Globus pallidus (tissue), 1 donor: ENCODE measurements around the gene CXCL3.

ENCODE experiments used
- DNase-seq: peaks from one replicate; pipeline ENCODE4 v3.0.0-alpha.2; 2015; ENCODE audit warnings: low spot score

CXCL3 gene

DNA sequence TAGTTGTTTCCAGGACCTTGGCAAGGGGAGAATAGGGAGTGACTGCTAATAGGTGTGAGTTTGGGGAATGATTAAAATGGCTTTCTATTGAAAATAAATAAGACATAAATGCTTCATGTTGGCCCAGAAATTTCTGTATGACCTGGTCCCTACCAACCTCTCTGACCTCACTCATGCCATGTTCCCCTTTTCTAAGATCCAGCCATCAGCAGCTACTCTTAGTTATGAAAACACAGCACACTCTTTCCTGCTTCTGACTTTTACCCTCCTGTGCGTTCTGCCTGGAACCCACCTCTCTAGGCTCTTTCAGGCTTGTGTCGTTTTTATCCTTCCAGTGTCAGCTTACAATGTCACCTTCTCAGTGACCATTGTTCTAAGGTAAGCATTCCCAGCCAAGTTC, 25.2 kb downstream of the CXCL3 start:
- no peak for DNase-seq

DNA sequence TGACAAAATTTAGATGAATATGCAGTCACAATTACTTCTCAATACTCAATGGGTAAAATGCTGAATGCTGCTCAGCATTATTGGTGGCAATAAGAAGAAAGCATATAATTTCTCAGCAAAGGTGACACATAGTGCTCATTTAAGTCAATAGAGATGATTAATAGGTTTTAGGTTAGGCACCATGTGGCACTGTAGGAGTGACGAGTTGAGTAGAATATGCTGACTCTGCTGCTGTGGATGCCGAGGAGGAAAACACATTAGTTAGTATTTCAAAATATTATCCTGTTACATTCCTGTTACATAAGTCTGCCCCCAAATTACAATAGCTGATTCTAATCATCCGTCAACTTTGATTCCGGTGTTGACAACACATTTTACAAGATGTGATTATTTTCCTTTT, 26.4 kb downstream of the CXCL3 start:
- DNase-seq, result no peak

DNA sequence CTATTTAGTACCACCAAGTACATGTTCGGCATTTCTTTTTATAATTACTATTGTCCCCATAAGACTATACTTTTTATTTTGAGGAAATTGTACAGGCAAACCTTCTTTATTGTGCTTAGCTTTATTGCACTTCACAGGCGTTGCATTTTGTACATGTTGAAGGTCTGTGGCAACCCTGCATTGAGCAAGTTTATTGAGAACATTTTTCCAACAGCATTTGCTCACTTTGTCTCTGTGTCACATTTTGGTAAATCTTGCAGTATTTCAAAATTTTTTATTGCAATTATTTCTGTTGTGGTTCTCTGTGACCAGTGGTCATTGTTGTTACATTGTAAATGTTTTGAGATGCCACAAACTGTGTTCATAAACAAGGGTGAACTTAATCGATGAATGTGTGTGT, 29.2 kb downstream of the CXCL3 start:
- DNase-seq, result no peak

DNA sequence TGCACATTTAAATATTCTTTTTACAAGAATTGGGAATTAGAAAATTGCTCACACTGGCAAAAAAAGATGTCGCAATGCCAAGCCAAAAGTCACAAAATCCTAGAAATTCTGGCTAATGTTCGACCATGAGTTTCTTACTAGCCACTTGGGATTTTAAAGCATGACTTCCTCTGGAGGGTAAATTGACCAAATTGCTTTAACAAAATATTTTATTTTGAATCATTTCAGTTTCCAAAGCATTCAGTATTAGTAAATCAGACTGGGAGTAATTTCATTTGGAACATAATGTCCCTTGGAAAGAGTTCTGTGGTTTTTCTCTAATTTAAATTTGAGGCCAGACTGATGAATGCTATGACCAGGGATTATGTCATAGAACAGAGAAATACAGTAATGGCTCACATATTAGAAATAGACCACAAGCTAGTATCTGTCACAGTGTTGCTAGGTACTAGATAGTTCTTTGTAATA, 32.4 kb downstream of the CXCL3 start:
- no peak for DNase-seq

DNA sequence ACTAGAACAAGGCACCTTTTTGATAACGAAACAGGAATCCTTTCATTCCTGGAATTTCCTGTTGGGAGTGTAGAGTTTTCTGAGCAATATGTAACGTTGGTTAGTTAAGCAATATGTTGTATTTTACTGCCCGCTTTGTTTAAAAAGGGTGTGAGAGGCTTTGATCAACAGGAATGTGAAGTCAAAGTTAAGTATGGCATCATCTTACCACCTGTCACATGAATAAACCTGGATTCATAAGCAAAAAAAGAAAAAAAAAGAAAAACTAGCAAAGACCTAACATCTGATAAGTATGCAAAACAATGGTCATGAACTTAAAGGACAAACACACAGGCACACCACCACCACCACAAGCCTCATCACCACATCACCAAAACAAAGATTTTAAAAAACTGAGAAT, 33.0 kb downstream of the CXCL3 start:
- no peak for DNase-seq

DNA sequence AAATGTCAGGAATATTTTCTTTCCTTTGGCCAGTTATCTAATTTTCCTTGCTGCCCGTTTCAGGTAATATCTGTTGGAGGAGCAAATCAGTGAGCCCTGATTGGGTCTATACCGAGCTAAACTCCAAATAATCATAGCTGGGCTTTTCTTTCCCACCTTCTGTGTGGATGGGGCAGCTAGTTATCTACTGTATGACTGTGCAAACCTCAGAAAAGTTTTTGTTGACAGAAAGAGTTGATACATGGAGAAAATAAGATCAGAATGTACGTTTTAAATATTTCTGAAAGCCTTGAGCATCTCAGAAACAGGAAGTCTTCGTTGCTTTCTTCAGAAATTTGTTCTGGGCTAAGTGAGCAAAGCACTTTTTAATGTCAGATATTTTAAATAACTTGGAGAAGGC, 33.8 kb downstream of the CXCL3 start:
- no peak for DNase-seq

DNA sequence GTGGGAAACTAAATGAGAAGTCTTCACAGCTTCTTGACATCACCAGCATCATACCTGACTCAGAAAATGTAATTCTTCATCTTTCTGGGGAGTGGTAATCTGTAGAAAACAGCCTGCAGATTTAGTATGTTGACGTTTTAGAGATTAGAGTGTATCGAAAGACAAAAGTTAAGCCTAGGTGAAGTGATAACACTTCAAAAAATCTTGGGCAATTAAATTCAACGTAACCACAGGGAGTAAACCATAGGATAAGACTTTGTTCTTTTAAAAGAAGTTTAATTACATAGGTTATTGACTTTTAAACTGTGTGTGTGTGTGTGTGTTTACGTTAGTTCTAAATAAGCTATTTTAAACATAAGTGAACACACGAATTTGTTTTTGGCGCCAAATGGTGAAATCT, 38.2 kb downstream of the CXCL3 start:
- no peak for DNase-seq

DNA sequence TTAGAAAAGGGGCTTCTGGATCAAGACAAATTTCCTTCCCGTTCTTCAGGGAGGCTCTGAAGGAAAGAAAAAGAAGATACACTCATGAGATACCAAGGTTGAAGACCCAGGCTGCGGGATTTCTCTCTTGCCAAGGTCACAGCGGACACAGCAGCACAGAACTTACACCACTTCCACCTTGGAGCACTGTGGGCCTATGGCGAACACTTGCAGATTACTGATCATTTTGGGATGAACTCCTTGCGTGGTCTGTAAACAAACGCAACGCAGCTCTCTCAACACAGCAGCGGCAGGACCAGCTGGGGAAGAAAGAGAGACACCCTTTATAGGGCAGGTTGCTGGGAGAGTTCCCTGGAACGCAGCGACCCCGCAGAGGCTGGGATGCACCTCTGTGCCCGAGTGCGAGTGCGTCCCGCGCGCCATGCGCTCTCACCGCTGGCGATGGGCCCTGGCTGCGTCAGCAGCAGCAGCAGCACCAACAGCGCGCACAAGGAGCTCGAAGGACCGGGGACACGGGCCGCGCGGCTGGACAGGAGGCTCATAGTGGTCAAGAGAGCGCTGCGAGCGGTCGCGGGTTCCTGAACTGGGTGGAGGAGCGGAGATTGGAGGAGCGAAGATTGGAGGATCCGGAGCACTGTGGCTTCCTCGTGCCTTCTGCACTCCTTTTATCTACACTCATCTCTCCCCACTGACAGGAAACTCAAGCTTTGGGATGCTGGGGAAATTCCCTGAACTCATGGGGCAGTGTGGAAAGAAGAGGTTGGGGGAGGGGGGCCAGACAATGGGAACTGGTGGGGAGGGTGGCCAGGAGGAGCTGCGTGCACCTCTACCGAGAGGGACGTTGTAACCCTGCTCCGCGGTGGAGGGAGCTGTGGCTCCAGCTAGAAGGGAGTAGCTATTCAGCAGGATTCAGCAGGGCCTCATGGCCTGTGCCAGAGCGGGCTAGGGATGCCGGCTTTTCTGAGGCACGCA, 40.2 kb downstream of the CXCL3 start, which contains the start of gene CXCL5:
CXCL5 (minus strand) TSS at position 638 of the 972 bp plus-strand sequence; CDS start at position 542, 96 bp downstream.
- peak; percentile 8 for DNase-seq

DNA sequence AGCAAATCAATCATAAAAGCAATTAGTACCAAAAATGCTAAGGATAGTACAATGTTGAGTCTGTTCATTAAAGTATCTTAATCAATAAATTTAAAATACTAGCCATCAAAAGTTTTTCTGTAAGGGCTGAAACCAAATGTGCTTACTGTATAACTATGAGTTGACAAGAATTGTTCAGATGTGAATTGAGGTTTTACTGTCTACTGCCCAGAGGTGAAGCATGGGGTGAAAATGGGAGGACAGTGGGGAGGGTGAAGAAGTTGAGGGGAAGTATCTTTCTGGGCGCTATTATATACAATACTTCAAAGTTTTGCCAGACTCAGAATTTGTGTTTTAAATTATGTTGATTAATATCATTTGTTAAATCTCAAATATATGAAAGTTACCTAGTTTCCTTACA, 46.4 kb downstream of the CXCL3 start:
- DNase-seq, result no peak

DNA sequence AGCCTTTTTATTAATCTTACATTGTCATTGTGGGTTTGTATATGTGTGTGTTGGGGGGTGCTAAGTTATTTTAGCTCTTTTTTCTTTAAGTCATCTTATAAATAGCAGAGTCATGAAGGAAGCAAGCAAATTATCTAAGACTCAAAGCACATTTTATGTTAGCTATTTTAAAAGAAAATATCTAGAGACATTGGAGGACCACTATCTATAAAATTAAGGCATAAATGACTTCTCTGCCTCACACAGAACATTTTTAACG, 46.8 kb downstream of the CXCL3 start:
- no peak for DNase-seq

DNA sequence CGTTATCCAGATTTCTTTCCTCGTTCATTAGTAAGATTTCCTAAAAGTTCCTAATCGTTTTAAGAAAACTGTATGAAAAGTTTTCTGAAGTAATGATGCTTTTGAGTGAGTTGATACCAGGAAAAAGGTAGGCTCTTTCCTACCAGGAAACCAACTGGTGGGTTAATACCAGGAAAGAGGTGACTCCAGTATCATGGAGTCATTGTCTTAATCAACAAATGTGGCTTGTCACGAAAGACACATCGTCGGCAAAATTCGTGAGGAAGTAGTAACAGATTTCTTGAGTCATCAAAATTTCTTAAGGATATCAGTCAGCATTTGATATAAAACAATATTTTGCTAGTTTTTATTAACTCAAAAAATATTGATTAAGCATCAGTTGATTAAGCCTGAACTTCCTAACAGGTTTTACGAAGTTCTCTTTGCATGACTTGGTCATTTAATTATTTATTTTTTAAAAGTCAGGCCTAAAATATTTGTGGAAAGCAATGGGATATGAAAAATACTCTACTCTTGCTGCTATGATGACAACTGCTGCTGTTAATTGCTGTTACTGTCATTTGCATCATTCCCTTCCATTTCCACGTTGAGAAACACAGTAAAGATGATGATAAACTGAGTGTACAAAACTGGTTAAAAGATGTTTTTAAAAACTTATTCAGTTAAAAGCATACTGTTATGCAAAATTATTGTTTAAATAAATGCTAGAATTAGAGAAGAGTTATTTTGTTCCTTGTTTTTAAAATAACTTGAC, 47.3 kb downstream of the CXCL3 start:
- no peak for DNase-seq

DNA sequence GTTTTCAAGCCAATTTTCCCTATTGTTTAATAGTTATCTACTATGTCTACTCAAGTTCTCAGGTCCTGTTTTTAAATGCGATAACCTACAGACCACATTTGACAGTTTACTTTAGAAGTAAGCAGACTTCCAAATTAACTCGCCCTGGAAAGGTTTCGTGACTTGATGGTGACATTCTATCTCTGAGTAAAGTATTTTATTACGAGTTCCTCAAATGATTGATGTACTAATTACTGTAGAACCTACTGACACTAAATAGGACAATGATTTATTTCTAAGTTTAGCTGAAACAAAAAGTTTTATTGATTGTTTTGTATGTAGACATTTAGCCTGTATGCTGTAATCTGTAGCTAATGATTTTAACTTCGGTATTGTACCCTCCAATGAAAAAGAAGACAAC, 48.6 kb downstream of the CXCL3 start:
- DNase-seq, result no peak

DNA sequence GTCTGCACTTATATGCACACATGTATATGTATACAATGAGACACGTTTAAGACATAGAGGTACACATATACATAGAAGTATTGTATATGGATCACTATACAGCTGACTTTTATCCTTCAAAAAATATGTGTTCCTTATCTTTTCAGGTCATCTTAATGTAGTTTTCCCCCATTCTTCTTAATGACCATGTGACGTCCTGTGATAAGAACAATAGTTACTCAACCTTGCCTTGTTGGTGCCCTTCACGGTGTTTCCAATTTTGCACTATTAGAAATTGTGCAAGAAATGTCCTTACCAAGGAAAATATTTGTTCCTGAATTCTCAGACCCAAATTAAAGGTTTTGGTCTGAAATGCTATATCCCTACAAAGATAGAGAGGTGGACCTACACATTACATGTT, 49.5 kb downstream of the CXCL3 start:
- no peak for DNase-seq

DNA sequence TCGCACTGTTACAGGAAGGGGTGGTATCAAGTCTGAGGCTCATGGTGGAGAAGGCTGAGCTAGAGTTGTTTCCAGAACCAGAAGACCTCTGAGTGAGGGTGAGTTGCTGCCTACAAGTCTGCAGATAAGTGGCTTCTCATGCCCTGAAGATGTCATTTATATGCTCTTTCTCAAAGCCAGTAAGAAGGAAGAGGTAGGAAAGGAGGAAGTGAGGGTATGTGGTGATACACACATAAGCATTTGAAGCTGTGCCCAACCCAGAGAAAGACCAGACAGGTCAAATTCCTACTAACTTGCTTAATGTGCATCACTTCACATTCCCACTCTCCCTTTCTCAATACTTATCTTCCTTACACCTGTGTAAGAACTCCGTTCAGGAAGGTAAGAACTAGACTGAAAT, 50.4 kb downstream of the CXCL3 start, which contains the start of gene PPBP:
PPBP (minus strand) TSS at position 130 of the 400 bp plus-strand sequence; CDS start at position 43, 87 bp downstream.
- DNase-seq, result no peak
